ENCODE data around the gene ROR2. TPM values are rescaled to one million over a fixed set of nuclear protein-coding genes. Genes with fewer than 3 reads are reported as not detected.

Gene ROR2
- polyA plus RNA-seq, 4 donors = 0.54 to 5.6 (median 3.2) TPM; not detected in 1

DNA sequence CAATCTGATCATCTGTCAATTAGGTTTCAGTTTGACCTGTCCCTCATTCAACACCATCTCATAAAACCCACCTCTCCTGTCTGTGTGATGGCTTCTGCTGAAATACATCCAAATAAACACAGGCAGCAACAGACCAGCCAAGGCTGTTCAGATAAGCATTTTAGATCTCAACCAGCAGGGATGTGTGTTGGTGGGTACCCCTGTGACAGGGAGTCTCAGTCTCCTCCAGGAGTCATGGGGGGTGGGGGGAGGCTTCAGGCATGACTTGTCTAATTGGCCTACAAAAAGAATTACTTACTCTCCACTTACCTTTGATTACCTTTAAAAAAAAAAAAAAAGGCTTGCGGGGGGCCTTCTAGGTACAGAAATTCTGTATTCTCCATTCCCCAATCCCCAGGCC is 65.9 kb downstream of the ROR2 start:
- Histone ChIP-seq H3K4me3 (ENCODE audit: low read depth in 1 of 3, low read length in 3 of 3) (no peak overlapping the region), H3K9me3 (ENCODE audit: control insufficient read depth in 2 of 2, insufficient read depth in 1 of 2, low read depth in 1 of 2, low read length in 1 of 2) (no peaks in the 10 kb centered on the region), H3K36me3 (ENCODE audit: control insufficient read depth in 3 of 3, insufficient read depth in 2 of 3, low read depth in 1 of 3, low read length in 3 of 3) (peaks cover 0 to 3% (median 0%) of the 10 kb centered on the region in 3 donors), H3K4me1 (ENCODE audit: control insufficient read depth in 3 of 3, insufficient read depth in 2 of 3, low read depth in 1 of 3, low read length in 2 of 3) (peaks cover 0 to 37% (median 0%) of the 10 kb centered on the region in 3 donors), H3K27ac (ENCODE audit: low read depth in 1 of 3, low read length in 2 of 3) (no peak overlapping the region), H3K27me3 (ENCODE audit: control insufficient read depth in 3 of 3, insufficient read depth in 3 of 3, low read length in 3 of 3) (no peaks in the 10 kb centered on the region)
- 93 to 100% (median 94%) methylated on average over 1 of the region's 1 CpG for WGBS, 3 donors
- FAIRE-seq (no peak), DNase-seq (no peak)

DNA sequence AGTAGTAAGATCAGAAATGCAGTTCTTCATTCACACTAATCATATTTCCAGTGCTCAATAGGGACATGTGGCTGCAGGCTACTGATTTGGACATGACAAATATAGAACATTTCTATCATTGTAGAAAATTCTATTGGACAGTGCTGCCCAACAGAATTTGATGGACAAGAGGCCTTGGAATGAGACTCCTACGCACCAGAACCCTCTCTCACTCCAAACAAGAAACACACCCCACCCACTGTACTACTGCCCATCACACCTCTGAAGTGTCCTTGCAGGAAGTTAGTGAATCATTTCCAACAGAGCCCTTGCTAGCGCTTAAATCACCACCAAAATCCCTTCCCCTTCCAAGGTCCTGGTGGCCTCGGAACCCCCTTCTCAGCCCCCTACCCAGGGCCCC is 66.5 kb downstream of the ROR2 start:
- FAIRE-seq = no peak
- no peak for DNase-seq

DNA sequence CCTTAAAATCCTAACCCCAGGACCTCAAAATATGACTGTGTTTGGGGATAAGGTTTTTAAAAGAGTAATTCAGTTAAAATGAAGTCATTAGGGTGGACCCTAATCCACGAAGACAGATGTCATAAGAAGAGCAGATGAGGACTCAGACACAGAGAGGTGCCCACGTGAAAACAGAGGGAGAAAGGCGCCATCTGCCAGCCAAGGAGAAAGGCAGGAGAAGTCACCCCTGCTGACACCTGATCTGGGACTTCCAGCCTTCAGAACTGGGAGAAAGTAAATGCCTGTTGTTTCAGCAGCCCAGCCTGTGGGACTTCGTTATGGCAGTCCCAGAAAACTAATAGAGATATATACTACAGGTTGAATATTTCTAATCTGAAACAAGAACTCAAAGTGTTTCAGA is 67.4 kb downstream of the ROR2 start:
- no peak overlapping the region for H3K27ac ChIP-seq (ENCODE audit: low read depth in 1 of 3, low read length in 2 of 3)
- H3K4me1 ChIP-seq (ENCODE audit: control insufficient read depth in 3 of 3, insufficient read depth in 2 of 3, low read depth in 1 of 3, low read length in 2 of 3) = peaks cover 0 to 22% (median 0%) of the 10 kb centered on the region in 3 donors
- WGBS, 3 donors = 78 to 84% (median 79%) methylated on average over 4 of the region's 4 CpGs
- no peaks in the 10 kb centered on the region for H3K9me3 ChIP-seq (ENCODE audit: control insufficient read depth in 2 of 2, insufficient read depth in 1 of 2, low read depth in 1 of 2, low read length in 1 of 2)
- no peaks in the 10 kb centered on the region for H3K27me3 ChIP-seq (ENCODE audit: control insufficient read depth in 3 of 3, insufficient read depth in 3 of 3, low read length in 3 of 3)
- DNase-seq = no peak
- H3K4me3 ChIP-seq (ENCODE audit: low read depth in 1 of 3, low read length in 3 of 3) = no peak overlapping the region
- peaks cover 0 to 9% (median 0%) of the 10 kb centered on the region in 3 donors for H3K36me3 ChIP-seq (ENCODE audit: control insufficient read depth in 3 of 3, insufficient read depth in 2 of 3, low read depth in 1 of 3, low read length in 3 of 3)
- no peak for FAIRE-seq

More for the DNA sequence above, 66.5 kb downstream of the ROR2 start:
- Histone ChIP-seq H3K4me3 (ENCODE audit: low read depth in 1 of 3, low read length in 3 of 3) (no peak overlapping the region), H3K9me3 (ENCODE audit: control insufficient read depth in 2 of 2, insufficient read depth in 1 of 2, low read depth in 1 of 2, low read length in 1 of 2) (no peaks in the 10 kb centered on the region), H3K4me1 (ENCODE audit: control insufficient read depth in 3 of 3, insufficient read depth in 2 of 3, low read depth in 1 of 3, low read length in 2 of 3) (peaks cover 0 to 30% (median 0%) of the 10 kb centered on the region in 3 donors), H3K27me3 (ENCODE audit: control insufficient read depth in 3 of 3, insufficient read depth in 3 of 3, low read length in 3 of 3) (no peaks in the 10 kb centered on the region), H3K27ac (ENCODE audit: low read depth in 1 of 3, low read length in 2 of 3) (no peak overlapping the region), H3K36me3 (ENCODE audit: control insufficient read depth in 3 of 3, insufficient read depth in 2 of 3, low read depth in 1 of 3, low read length in 3 of 3) (peaks cover 0 to 5% (median 0%) of the 10 kb centered on the region in 3 donors)
- 83 to 97% (median 92%) methylated on average over 3 of the region's 3 CpGs for WGBS, 3 donors

DNA sequence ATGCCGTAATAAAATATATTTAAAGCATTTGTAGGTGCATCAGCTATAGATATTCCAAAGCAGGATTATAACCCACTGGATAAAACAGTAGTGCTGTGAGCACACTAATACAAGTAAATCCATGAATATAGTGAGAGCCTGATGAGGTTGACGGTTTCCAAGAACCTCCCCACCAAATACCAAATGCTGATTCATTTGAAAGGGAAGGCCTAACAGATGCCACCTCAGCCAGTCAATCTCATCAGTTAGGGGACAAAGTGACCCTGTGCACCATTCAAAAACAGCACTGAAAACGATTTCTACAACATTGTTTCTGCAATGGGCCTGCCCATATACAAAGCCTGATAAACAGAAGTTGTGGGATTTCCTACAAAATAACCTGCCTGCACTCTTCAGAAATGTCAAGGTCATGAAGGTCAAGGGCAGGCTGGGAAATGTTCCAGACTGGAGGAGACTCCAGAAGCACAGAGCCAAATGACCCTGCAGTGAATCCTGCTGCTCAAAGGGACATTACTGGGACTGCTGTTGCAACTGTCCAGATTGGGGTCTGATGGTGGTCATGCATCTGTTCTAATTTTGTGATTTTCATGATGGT is 69.6 kb downstream of the ROR2 start:
- WGBS, 3 donors = 70 to 83% (median 81%) methylated on average over 3 of the region's 3 CpGs
- H3K27me3 ChIP-seq (ENCODE audit: control insufficient read depth in 3 of 3, insufficient read depth in 3 of 3, low read length in 3 of 3) = no peaks in the 10 kb centered on the region
- H3K9me3 ChIP-seq (ENCODE audit: control insufficient read depth in 2 of 2, insufficient read depth in 1 of 2, low read depth in 1 of 2, low read length in 1 of 2) = no peaks in the 10 kb centered on the region
- H3K36me3 ChIP-seq (ENCODE audit: control insufficient read depth in 3 of 3, insufficient read depth in 2 of 3, low read depth in 1 of 3, low read length in 3 of 3) = peaks cover 0 to 9% (median 0%) of the 10 kb centered on the region in 3 donors
- H3K4me3 ChIP-seq (ENCODE audit: low read depth in 1 of 3, low read length in 3 of 3) = no peak overlapping the region
- no peak overlapping the region for H3K27ac ChIP-seq (ENCODE audit: low read depth in 1 of 3, low read length in 2 of 3)
- no peak for FAIRE-seq
- H3K4me1 ChIP-seq (ENCODE audit: control insufficient read depth in 3 of 3, insufficient read depth in 2 of 3, low read depth in 1 of 3, low read length in 2 of 3) = peaks cover 0 to 8% (median 0%) of the 10 kb centered on the region in 3 donors
- no peak for DNase-seq

DNA sequence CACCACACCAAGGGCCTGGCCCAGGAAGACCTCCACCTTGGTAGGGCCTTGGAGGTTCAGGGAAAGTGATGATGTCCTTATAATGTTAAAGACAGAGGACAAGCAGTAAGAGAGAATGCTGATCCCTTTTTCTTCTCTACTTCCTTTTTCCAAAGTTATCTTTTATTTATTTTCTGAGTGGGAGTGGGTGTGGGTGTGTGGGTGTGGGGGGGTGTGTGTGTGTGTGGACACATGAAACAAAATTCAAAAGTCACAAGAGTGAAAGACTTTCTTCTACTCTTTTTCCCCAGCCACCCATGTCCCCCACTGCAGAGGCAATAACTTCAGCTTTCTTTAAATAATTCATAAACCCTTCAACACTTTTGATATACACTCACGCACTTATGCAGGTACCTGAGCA is 70.8 kb downstream of the ROR2 start:
- 92 to 100% (median 97%) methylated on average over 1 of the region's 1 CpG for WGBS, 3 donors

DNA sequence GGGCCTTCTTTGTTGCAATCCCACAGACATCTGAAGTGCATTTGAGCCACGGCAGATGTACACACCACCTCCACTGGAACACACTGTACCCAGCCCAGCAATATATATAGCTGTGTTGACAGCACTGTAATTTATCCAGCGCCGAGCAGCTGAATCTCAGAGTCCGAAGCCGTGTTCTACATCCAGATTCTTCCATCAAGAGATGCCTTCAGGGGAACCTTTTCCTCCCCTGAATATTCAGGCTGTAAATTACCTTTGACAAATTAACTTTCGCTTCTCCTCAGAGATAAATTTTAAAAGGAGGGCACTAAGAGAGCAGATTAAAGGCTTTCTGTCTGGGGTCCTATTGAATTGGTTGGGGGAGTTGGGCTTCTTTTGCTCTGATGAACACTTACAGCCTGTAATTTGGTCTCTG is 76.4 kb downstream of the ROR2 start:
- no peaks in the 10 kb centered on the region for H3K9me3 ChIP-seq (ENCODE audit: control insufficient read depth in 2 of 2, insufficient read depth in 1 of 2, low read depth in 1 of 2, low read length in 1 of 2)
- peaks cover 0 to 4% (median 0%) of the 10 kb centered on the region in 3 donors for H3K4me1 ChIP-seq (ENCODE audit: control insufficient read depth in 3 of 3, insufficient read depth in 2 of 3, low read depth in 1 of 3, low read length in 2 of 3)
- no peak overlapping the region for H3K4me3 ChIP-seq (ENCODE audit: low read depth in 1 of 3, low read length in 3 of 3)
- 89 to 94% (median 91%) methylated on average over 6 of the region's 6 CpGs for WGBS, 3 donors
- no peak for DNase-seq
- H3K27me3 ChIP-seq (ENCODE audit: control insufficient read depth in 3 of 3, insufficient read depth in 3 of 3, low read length in 3 of 3) = no peaks in the 10 kb centered on the region
- H3K27ac ChIP-seq (ENCODE audit: low read depth in 1 of 3, low read length in 2 of 3) = peak overlapping the region in 1 of 3 donors; percentile 60
- FAIRE-seq = no peak
- H3K36me3 ChIP-seq (ENCODE audit: control insufficient read depth in 3 of 3, insufficient read depth in 2 of 3, low read depth in 1 of 3, low read length in 3 of 3) = peaks cover 0 to 10% (median 0%) of the 10 kb centered on the region in 3 donors

More for the DNA sequence above, 70.8 kb downstream of the ROR2 start:
- no peak for DNase-seq
- no peak overlapping the region for H3K27ac ChIP-seq (ENCODE audit: low read depth in 1 of 3, low read length in 2 of 3)
- H3K4me3 ChIP-seq (ENCODE audit: low read depth in 1 of 3, low read length in 3 of 3) = no peak overlapping the region
- H3K4me1 ChIP-seq (ENCODE audit: control insufficient read depth in 3 of 3, insufficient read depth in 2 of 3, low read depth in 1 of 3, low read length in 2 of 3) = no peaks in the 10 kb centered on the region
- H3K36me3 ChIP-seq (ENCODE audit: control insufficient read depth in 3 of 3, insufficient read depth in 2 of 3, low read depth in 1 of 3, low read length in 3 of 3) = peaks cover 0 to 9% (median 0%) of the 10 kb centered on the region in 3 donors
- no peaks in the 10 kb centered on the region for H3K27me3 ChIP-seq (ENCODE audit: control insufficient read depth in 3 of 3, insufficient read depth in 3 of 3, low read length in 3 of 3)
- no peak for FAIRE-seq
- H3K9me3 ChIP-seq (ENCODE audit: control insufficient read depth in 2 of 2, insufficient read depth in 1 of 2, low read depth in 1 of 2, low read length in 1 of 2) = no peaks in the 10 kb centered on the region

DNA sequence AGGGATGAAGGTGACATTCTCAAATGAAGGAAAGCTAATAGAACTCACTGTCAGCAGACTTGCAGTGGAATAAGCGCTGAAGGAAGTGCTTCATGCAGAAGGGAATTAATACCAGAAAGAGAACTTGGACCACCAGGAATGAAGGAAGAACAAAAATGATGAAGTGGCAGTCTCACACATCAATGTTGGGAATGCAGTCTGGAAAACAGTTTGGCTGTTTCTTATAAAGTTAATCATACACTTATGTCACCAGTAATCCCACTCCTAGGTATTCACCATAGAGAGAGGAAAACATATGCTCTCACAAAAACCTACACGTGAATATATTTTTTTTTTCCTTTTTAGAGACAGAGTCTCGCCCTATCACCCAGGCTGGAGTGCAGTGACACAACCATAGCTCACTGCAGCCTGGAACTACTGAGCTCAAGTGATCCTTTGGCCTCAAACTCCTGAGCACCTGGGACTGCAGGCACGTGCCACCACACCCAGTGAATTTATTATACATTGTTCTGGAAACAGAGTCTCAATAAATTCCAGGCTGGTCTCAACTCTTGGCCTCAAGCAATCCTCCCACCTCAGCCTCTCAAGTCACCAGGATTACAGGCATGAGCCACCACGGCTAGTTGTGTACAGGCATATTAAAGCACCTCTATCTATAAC is 81.2 kb downstream of the ROR2 start:
- Histone ChIP-seq H3K36me3 (ENCODE audit: control insufficient read depth in 3 of 3, insufficient read depth in 2 of 3, low read depth in 1 of 3, low read length in 3 of 3) (peaks cover 0 to 4% (median 0%) of the 10 kb centered on the region in 3 donors), H3K27me3 (ENCODE audit: control insufficient read depth in 3 of 3, insufficient read depth in 3 of 3, low read length in 3 of 3) (no peaks in the 10 kb centered on the region), H3K27ac (ENCODE audit: low read depth in 1 of 3, low read length in 2 of 3) (no peak overlapping the region), H3K9me3 (ENCODE audit: control insufficient read depth in 2 of 2, insufficient read depth in 1 of 2, low read depth in 1 of 2, low read length in 1 of 2) (no peaks in the 10 kb centered on the region), H3K4me3 (ENCODE audit: low read depth in 1 of 3, low read length in 3 of 3) (no peak overlapping the region), H3K4me1 (ENCODE audit: control insufficient read depth in 3 of 3, insufficient read depth in 2 of 3, low read depth in 1 of 3, low read length in 2 of 3) (peaks cover 0 to under 1% (median 0%) of the 10 kb centered on the region in 3 donors)
- DNase-seq = peak; percentile 16 to 31
- FAIRE-seq = no peak
- 44 to 67% (median 55%) methylated on average over 5 of the region's 5 CpGs for WGBS, 3 donors

DNA sequence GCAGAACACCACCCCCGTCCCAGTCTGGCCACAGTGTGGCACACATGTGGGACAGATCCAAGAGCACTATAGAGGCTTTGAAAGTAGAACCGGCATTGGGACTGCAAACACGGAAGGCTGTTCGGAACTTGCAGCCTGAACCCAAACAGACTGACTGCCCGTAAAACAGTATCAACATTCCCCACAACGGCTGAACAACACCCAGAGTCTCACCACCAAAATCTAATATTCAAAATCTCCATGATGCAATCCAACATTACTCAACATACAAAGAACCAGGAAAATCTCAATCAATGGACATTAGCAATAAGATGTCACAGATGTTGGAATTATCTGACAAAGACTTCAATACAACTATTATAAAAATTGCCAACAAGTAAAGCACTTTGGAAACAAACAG is 82.3 kb downstream of the ROR2 start:
- WGBS, 3 donors = 72 to 87% (median 77%) methylated on average over 6 of the region's 6 CpGs
- no peaks in the 10 kb centered on the region for H3K9me3 ChIP-seq (ENCODE audit: control insufficient read depth in 2 of 2, insufficient read depth in 1 of 2, low read depth in 1 of 2, low read length in 1 of 2)
- DNase-seq = no peak
- H3K27ac ChIP-seq (ENCODE audit: low read depth in 1 of 3, low read length in 2 of 3) = no peak overlapping the region
- FAIRE-seq = no peak
- H3K36me3 ChIP-seq (ENCODE audit: control insufficient read depth in 3 of 3, insufficient read depth in 2 of 3, low read depth in 1 of 3, low read length in 3 of 3) = peaks cover 0 to 4% (median 0%) of the 10 kb centered on the region in 3 donors
- H3K27me3 ChIP-seq (ENCODE audit: control insufficient read depth in 3 of 3, insufficient read depth in 3 of 3, low read length in 3 of 3) = no peaks in the 10 kb centered on the region
- H3K4me1 ChIP-seq (ENCODE audit: control insufficient read depth in 3 of 3, insufficient read depth in 2 of 3, low read depth in 1 of 3, low read length in 2 of 3) = no peaks in the 10 kb centered on the region
- H3K4me3 ChIP-seq (ENCODE audit: low read depth in 1 of 3, low read length in 3 of 3) = no peak overlapping the region

All from small intestine (tissue), 7 donors.